AG10803 (cell line): ENCODE measurements around the gene GALNT7.

Experiments
- DNase-seq: peaks from one replicate; pipeline ENCODE4 v3.0.0; 2010; ENCODE audit warnings: low read depth
- H3K4me3 ChIP-seq: 2 replicates; pipeline ENCODE4 v1.5.1; 2011; ENCODE audit warnings: mild to moderate bottlenecking, low read length, control low read depth
- CTCF ChIP-seq: conservative IDR thresholded peaks from 2 replicates; pipeline ENCODE4 v1.5.1; 2011; ENCODE audit warnings: mild to moderate bottlenecking, low read length, control low read depth, inconsistent platforms

GALNT7 gene

DNA sequence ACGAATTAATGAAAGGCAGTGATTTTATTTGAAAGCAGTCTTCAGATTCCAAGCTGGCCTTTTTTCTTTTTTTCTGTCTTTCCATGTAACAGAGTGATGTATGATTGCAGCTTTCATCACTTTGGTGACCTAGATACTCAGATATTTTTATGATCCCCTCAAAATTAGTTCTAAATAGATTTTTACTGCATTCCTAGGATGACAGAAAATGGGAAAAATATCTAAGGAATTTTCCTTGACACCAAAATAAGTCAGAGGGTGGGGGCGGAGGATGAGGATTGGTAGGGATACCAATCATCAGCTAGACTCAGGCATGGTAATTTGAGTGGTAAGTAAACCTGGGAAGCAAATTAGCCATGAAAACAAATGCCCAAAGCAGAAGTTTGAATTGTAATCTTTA lies 177.5 kb downstream of the GALNT7 start:
- peak; percentile 80 for DNase-seq
- no peak overlapping the region for H3K4me3 ChIP-seq
- no peak for TF ChIP-seq CTCF

DNA sequence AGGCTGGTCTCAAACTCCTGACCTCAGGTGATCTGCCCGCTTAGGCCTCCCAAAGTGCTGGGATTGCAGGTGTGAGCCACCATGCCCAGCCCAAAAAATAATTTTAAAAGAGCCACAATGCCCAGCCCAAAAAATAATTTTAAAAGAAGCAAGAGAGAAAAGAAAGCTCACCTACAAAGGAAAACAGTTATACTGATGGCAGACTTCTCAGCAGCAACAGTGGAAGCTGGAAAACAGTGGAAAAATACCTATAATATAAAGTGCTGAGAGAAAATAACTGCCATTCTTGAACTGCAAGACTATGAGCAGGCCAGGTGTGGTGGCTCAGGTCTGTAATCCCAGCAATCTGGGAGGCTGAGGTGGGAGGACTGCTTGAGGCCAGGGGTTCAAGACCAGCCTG lies 178.9 kb downstream of the GALNT7 start:
- TF ChIP-seq CTCF: no peak
- no peak overlapping the region for H3K4me3 ChIP-seq
- DNase-seq: no peak

DNA sequence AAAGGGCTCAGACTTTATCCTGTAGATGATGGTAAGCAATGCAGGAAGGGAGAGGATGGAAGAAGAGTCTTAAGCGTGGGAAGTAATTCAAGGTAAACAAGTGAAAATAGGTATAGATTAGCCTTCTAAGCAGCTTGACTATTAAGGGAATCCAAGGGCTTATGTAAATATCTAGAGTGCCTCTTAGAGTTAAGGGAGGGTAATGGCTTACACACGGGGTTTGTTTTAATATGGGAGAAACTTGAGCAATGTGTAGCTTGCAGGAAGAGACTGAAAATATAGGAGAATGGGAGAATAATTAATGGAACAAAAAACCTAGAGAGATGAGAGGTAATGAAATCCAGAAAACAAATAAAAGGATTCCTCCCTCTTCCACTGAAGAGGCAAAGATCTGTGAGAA lies 189.3 kb downstream of the GALNT7 start:
- no peak overlapping the region for H3K4me3 ChIP-seq
- no peak for DNase-seq
- no peak for TF ChIP-seq CTCF

GRCh38 chr4:173360587-173361221 lies 192.1 kb downstream of the GALNT7 start:
- peak; percentile 58 for TF ChIP-seq CTCF
- DNase-seq: peak; percentile 24
- no peak overlapping the region for H3K4me3 ChIP-seq

DNA sequence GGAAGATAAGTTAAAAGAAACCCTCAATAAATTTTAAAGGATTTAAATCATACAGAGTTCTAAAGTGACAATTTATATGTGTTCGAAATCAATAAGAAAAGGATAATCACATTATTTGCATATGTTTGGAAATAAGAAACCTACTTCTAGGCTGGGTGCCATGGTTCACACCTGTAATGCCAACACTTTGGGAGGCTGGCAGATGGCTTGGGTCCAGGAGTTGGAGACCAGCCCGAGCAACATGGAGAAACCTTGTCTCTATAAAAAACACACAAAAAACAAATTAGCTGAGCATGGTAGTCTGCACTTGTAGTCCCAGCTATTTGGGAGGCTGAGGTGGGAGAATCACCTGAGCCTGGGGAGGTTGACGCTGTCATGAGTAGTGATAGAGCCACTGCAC lies 194.1 kb downstream of the GALNT7 start:
- no peak for TF ChIP-seq CTCF
- DNase-seq: no peak
- no peak overlapping the region for H3K4me3 ChIP-seq

- no peak for TF ChIP-seq CTCF
- no peak for DNase-seq
- no peak overlapping the region for H3K4me3 ChIP-seq
Measured at GRCh38 chr4:173365359-173365996, 196.9 kb downstream of the GALNT7 start.

DNA sequence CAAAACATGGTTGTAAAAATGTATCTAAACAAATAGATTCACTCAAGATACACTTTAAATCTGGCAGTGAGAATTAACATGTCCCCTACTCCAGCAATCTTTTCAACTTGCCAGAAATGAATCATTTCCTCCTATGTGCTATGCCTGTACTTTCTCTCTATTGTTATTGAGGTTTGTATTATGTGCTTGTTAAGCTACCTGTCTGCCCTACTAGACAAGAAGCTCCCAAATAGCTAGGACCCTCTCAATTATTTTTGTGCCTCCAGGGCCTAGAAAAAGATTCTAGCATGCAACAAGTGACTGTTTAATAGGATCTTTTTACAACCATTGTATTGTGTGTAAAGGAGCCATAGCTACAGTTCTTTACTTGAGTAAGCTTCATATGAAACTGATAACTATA lies 198.7 kb downstream of the GALNT7 start:
- H3K4me3 ChIP-seq: no peak overlapping the region
- no peak for TF ChIP-seq CTCF
- DNase-seq: no peak
